WTC11 (cell line): ENCODE data around the gene FGR. TPM values are rescaled to one million over a fixed set of nuclear protein-coding genes. Genes with fewer than 3 reads are reported as not detected.

Source experiments
- ATAC-seq: fragments of 200-7000 bp; cut with Tn5 transposase; 2 replicates; pipeline ENCODE4 v1.10.0; 2021; ENCODE audit warnings: mild to moderate bottlenecking, moderate library complexity
- CTCF ChIA-PET: fragments of 300-600 bp; sonication (Branson Sonifier 250); formaldehyde crosslinking; loops from one replicate; lab custom pipeline; 2021; ENCODE audit warnings: antibody characterized with exemption; lab: Charles Lee
- POLR2A ChIA-PET: fragments of 350-600 bp; sonication (Branson Sonifier 250); formaldehyde crosslinking; loops from one replicate; lab custom pipeline; 2021; ENCODE audit warnings: antibody characterized with exemption; lab: Charles Lee
- DNase-seq: peaks from one replicate; pipeline ENCODE4 v3.0.0; 2021; ENCODE audit warnings: low spot score
- H3K27ac Mint-ChIP-seq: 2 replicates; pipeline ENCODE4 v1.8.0; 2021; ENCODE audit warnings: mixed read lengths
- H3K27me3 Mint-ChIP-seq: 2 replicates; pipeline ENCODE4 v1.8.0; 2021; ENCODE audit warnings: low read depth, mild to moderate bottlenecking, moderate library complexity, mixed read lengths
- H3K36me3 Mint-ChIP-seq: 2 replicates; pipeline ENCODE4 v1.8.0; 2021; ENCODE audit warnings: mixed read lengths
- H3K4me1 Mint-ChIP-seq: 2 replicates; pipeline ENCODE4 v1.8.0; 2022; ENCODE audit warnings: mixed read lengths
- H3K4me3 Mint-ChIP-seq: 2 replicates; pipeline ENCODE4 v1.8.0; 2021; ENCODE audit warnings: mild to moderate bottlenecking, moderate library complexity, mixed read lengths
- H3K9me3 Mint-ChIP-seq: 2 replicates; pipeline ENCODE4 v1.8.0; 2021; ENCODE audit warnings: mixed read lengths
- CBFB ChIP-seq: sonication (generic); formaldehyde crosslinking; IDR thresholded peaks from 2 replicates; pipeline ENCODE4 v1.8.1; 2022; ENCODE audit warnings: mild to moderate bottlenecking, low read depth, missing genetic modification reagents
- CDX4 ChIP-seq: fragments of 250-450 bp; sonication (Bioruptor Pico); IDR thresholded peaks from 2 replicates; pipeline ENCODE4 v1.9.0; 2021; ENCODE audit warnings: moderate library complexity, mild to moderate bottlenecking, inconsistent platforms, borderline replicate concordance
- CREB1 ChIP-seq: sonication (generic); formaldehyde crosslinking; IDR thresholded peaks from 2 replicates; pipeline ENCODE4 v1.8.0; 2023; ENCODE audit warnings: mild to moderate bottlenecking, missing genetic modification reagents
- CREM ChIP-seq: sonication (generic); formaldehyde crosslinking; IDR thresholded peaks from 2 replicates; pipeline ENCODE4 v1.8.1; 2022; ENCODE audit warnings: mild to moderate bottlenecking, missing genetic modification reagents, moderate library complexity
- GABPB1 ChIP-seq: sonication (generic); formaldehyde crosslinking; IDR thresholded peaks from 2 replicates; pipeline ENCODE4 v1.8.1; 2023; ENCODE audit warnings: mild to moderate bottlenecking, missing genetic modification reagents
- HMGA2 ChIP-seq: fragments of 250-450 bp; sonication (Bioruptor Pico); IDR thresholded peaks from 2 replicates; pipeline ENCODE4 v1.4.0; 2021; ENCODE audit warnings: mild to moderate bottlenecking, moderate library complexity
- IRF1 ChIP-seq: sonication (generic); formaldehyde crosslinking; IDR thresholded peaks from 2 replicates; pipeline ENCODE4 v1.8.0; 2023; ENCODE audit warnings: missing genetic modification reagents
- KAT7 ChIP-seq: sonication (generic); formaldehyde crosslinking; IDR thresholded peaks from 2 replicates; pipeline ENCODE4 v1.8.1; 2023; ENCODE audit warnings: missing genetic modification reagents, mild to moderate bottlenecking, borderline replicate concordance
- NFE2L1 ChIP-seq: sonication (generic); formaldehyde crosslinking; IDR thresholded peaks from 2 replicates; pipeline ENCODE4 v1.8.1; 2023; ENCODE audit warnings: missing genetic modification reagents
- RELA ChIP-seq: sonication (generic); formaldehyde crosslinking; IDR thresholded peaks from 2 replicates; pipeline ENCODE4 v1.8.1; 2022; ENCODE audit warnings: missing genetic modification reagents, mild to moderate bottlenecking, borderline replicate concordance
- USF2 ChIP-seq: sonication (generic); formaldehyde crosslinking; IDR thresholded peaks from 2 replicates; pipeline ENCODE4 v1.8.1; 2023; ENCODE audit warnings: mild to moderate bottlenecking, missing genetic modification reagents, moderate library complexity
- ZNF317 ChIP-seq: sonication (generic); formaldehyde crosslinking; IDR thresholded peaks from 2 replicates; pipeline ENCODE4 v1.8.1; 2023; ENCODE audit warnings: low read depth, mild to moderate bottlenecking, moderate library complexity, missing genetic modification reagents, borderline replicate concordance
- ZNF423 ChIP-seq: fragments of 250-450 bp; sonication (Bioruptor Pico); IDR thresholded peaks from 2 replicates; pipeline ENCODE4 v2.1.2; 2022; ENCODE audit warnings: mild to moderate bottlenecking, moderate library complexity
- ZNF532 ChIP-seq: fragments of 250-450 bp; sonication (Bioruptor Pico); IDR thresholded peaks from 2 replicates; pipeline ENCODE4 v1.9.0; 2021; ENCODE audit warnings: mild to moderate bottlenecking, borderline replicate concordance
- total RNA-seq: library from RNA; stranded (reverse); gene quantifications from 3 replicates; pipeline ENCODE4 v1.2.3, GENCODE V29; 2021
- TF ChIP-seq, protein P1 (sequence below): sonication (generic); formaldehyde crosslinking; IDR thresholded peaks from 2 replicates; pipeline ENCODE4 v1.8.0; 2023; ENCODE audit warnings: mild to moderate bottlenecking, missing genetic modification reagents
- TF ChIP-seq, protein P2 (sequence below): sonication (generic); formaldehyde crosslinking; IDR thresholded peaks from 2 replicates; pipeline ENCODE4 v1.8.0; 2022; ENCODE audit warnings: mild to moderate bottlenecking, missing genetic modification reagents
- TF ChIP-seq, protein P3 (sequence below): sonication (generic); formaldehyde crosslinking; conservative IDR thresholded peaks from 2 replicates; pipeline ENCODE4 v1.8.1; 2022; ENCODE audit warnings: mild to moderate bottlenecking, missing genetic modification reagents
- TF ChIP-seq, protein P4 (sequence below): fragments of 250-450 bp; sonication (Bioruptor Pico); IDR thresholded peaks from 2 replicates; pipeline ENCODE4 v1.8.0; 2021; ENCODE audit warnings: mild to moderate bottlenecking

The FGR gene
- total RNA-seq, 1 experiment from 2014 or later: 0.77 TPM

- ChIA-PET CTCF (interaction anchor here (2.2 to 13.6 kb wide), 4 partner anchors 10 to 78 kb away, joined by 5 to 366 read pairs (median 44); no protein-coding TSS in a partner anchor), POLR2A (no interaction called here)
- Mint-ChIP-seq H3K4me3 (no peak overlapping the region), H3K27ac (no peak overlapping the region; the same call in 1 of the 2 replicates), H3K4me1 (peaks cover 12% of the 10 kb centered on the region), H3K9me3 (no peaks in the 10 kb centered on the region), H3K36me3 (no peaks in the 10 kb centered on the region), H3K27me3 (no peaks in the 10 kb centered on the region)
- ATAC-seq: no peak
- DNase-seq: no peak
- no peak for TF ChIP-seq GABPB1
- TF ChIP-seq CBFB: no peak
- TF ChIP-seq, protein P1, sequence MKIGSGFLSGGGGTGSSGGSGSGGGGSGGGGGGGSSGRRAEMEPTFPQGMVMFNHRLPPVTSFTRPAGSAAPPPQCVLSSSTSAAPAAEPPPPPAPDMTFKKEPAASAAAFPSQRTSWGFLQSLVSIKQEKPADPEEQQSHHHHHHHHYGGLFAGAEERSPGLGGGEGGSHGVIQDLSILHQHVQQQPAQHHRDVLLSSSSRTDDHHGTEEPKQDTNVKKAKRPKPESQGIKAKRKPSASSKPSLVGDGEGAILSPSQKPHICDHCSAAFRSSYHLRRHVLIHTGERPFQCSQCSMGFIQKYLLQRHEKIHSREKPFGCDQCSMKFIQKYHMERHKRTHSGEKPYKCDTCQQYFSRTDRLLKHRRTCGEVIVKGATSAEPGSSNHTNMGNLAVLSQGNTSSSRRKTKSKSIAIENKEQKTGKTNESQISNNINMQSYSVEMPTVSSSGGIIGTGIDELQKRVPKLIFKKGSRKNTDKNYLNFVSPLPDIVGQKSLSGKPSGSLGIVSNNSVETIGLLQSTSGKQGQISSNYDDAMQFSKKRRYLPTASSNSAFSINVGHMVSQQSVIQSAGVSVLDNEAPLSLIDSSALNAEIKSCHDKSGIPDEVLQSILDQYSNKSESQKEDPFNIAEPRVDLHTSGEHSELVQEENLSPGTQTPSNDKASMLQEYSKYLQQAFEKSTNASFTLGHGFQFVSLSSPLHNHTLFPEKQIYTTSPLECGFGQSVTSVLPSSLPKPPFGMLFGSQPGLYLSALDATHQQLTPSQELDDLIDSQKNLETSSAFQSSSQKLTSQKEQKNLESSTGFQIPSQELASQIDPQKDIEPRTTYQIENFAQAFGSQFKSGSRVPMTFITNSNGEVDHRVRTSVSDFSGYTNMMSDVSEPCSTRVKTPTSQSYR (CRISPR knock-in tag): no peak
- TF ChIP-seq RELA (CRISPR knock-in tag): no peak
These were observed 44.0 kb downstream of the FGR start for GRCh38 chr1:27590917-27591508.

DNA sequence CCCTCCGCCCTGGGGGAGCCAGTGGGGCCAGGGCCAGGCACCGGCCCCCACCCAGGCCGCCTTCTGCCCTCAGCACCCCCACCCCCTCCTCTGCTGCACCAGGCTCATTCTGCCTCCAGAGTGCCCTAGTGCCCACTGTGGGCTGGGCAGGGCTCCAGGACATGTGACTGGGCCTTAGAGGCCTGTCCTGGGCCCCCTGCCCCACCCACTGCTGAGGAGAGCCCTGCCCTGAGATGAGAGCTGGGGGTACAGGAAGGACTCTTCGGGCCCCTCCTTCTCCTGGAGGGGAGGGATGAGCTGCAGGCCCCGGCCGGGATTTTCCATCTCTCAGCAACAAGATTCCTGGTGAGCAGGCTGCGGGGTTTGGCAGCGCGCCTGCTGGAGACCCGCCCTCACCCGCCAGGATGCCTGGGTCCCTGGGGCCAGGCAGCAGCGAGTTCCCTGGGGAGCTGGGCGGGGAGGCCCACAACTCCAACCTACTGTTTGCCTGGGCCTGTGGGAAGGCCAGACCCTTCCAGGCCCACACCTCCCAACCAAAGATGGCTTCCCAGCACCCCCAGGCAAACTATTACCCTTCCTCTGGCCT, 45.1 kb downstream of the FGR start:
- no peak overlapping the region for H3K4me3 Mint-ChIP-seq
- POLR2A ChIA-PET: interaction anchor here (0.6 kb wide), 1 partner anchor 19 kb away, joined by 3 read pairs; no protein-coding TSS in a partner anchor
- CTCF ChIA-PET: interaction anchor here (0.5 to 13.6 kb wide), 5 partner anchors 9 to 59 kb away, joined by 3 to 366 read pairs (median 26); no protein-coding TSS in a partner anchor
- ATAC-seq: no peak
- no peaks in the 10 kb centered on the region for H3K9me3 Mint-ChIP-seq
- TF ChIP-seq ZNF423 (CRISPR knock-in tag): peak; percentile 43; the same call in 1 of the 2 replicates
- TF ChIP-seq HMGA2 (CRISPR knock-in tag): no peak
- TF ChIP-seq USF2 (CRISPR knock-in tag): 0 out of 2 replicates have a peak, but pooled peaks have one; percentile 12
- TF ChIP-seq, protein P2, sequence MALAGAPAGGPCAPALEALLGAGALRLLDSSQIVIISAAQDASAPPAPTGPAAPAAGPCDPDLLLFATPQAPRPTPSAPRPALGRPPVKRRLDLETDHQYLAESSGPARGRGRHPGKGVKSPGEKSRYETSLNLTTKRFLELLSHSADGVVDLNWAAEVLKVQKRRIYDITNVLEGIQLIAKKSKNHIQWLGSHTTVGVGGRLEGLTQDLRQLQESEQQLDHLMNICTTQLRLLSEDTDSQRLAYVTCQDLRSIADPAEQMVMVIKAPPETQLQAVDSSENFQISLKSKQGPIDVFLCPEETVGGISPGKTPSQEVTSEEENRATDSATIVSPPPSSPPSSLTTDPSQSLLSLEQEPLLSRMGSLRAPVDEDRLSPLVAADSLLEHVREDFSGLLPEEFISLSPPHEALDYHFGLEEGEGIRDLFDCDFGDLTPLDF (CRISPR knock-in tag): no peak
- no peak for TF ChIP-seq CDX4 (CRISPR knock-in tag)
- DNase-seq: no peak
- peaks cover 12% of the 10 kb centered on the region for H3K4me1 Mint-ChIP-seq
- H3K36me3 Mint-ChIP-seq: no peaks in the 10 kb centered on the region
- H3K27ac Mint-ChIP-seq: no peak overlapping the region
- H3K27me3 Mint-ChIP-seq: no peaks in the 10 kb centered on the region

- H3K4me1 Mint-ChIP-seq: peaks cover 12% of the 10 kb centered on the region
- no peak overlapping the region for H3K27ac Mint-ChIP-seq
- DNase-seq (no peak), ATAC-seq (no peak)
- H3K9me3 Mint-ChIP-seq: no peaks in the 10 kb centered on the region
- H3K27me3 Mint-ChIP-seq: no peaks in the 10 kb centered on the region
- ChIA-PET POLR2A (no interaction called here), CTCF (interaction anchor here (4.5 to 13.6 kb wide), 2 partner anchors 18 to 32 kb away, joined by 61 to 366 read pairs; no protein-coding TSS in a partner anchor)
- H3K4me3 Mint-ChIP-seq: no peak overlapping the region
- H3K36me3 Mint-ChIP-seq: no peaks in the 10 kb centered on the region
- TF ChIP-seq CREB1: no peak
- TF ChIP-seq, protein P3, sequence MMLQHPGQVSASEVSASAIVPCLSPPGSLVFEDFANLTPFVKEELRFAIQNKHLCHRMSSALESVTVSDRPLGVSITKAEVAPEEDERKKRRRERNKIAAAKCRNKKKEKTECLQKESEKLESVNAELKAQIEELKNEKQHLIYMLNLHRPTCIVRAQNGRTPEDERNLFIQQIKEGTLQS: no peak
- TF ChIP-seq, protein P4, sequence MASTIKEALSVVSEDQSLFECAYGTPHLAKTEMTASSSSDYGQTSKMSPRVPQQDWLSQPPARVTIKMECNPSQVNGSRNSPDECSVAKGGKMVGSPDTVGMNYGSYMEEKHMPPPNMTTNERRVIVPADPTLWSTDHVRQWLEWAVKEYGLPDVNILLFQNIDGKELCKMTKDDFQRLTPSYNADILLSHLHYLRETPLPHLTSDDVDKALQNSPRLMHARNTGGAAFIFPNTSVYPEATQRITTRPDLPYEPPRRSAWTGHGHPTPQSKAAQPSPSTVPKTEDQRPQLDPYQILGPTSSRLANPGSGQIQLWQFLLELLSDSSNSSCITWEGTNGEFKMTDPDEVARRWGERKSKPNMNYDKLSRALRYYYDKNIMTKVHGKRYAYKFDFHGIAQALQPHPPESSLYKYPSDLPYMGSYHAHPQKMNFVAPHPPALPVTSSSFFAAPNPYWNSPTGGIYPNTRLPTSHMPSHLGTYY (CRISPR knock-in tag): no peak
- no peak for TF ChIP-seq HMGA2 (CRISPR knock-in tag)
- TF ChIP-seq ZNF532 (CRISPR knock-in tag): no peak
- TF ChIP-seq CREM: no peak
- no peak for TF ChIP-seq IRF1
- TF ChIP-seq NFE2L1: no peak
- TF ChIP-seq ZNF317 (CRISPR knock-in tag): no peak
- TF ChIP-seq KAT7 (CRISPR knock-in tag): no peak
These were observed 45.5 kb downstream of the FGR start for GRCh38 chr1:27589441-27589840.
